HL-60 (cell line): ENCODE results near the gene FAM219A.

ENCODE experiments used
- GABPA ChIP-seq: IDR thresholded peaks from 2 replicates; pipeline ENCODE4 v1.6.1; 2012; ENCODE audit warnings: low read depth
- POLR2AphosphoS5 ChIP-seq: IDR thresholded peaks from 2 replicates; pipeline ENCODE4 v1.6.1; 2012; ENCODE audit warnings: low read depth
- SPI1 ChIP-seq: IDR thresholded peaks from 2 replicates; pipeline ENCODE4 v1.6.1; 2012; ENCODE audit warnings: low read depth, mild to moderate bottlenecking, borderline replicate concordance
- TF ChIP-seq, protein P1 (sequence below): IDR thresholded peaks from one replicate; pipeline ENCODE4 v1.5.1; 2011; ENCODE audit warnings: low read length, control low read depth, inconsistent platforms; ENCODE audit not compliant: insufficient read depth
- TF ChIP-seq, protein P2 (sequence below): IDR thresholded peaks from 2 replicates; pipeline ENCODE4 v1.6.1; 2012; ENCODE audit warnings: low read depth; ENCODE audit not compliant: insufficient replicate concordance

DNA sequence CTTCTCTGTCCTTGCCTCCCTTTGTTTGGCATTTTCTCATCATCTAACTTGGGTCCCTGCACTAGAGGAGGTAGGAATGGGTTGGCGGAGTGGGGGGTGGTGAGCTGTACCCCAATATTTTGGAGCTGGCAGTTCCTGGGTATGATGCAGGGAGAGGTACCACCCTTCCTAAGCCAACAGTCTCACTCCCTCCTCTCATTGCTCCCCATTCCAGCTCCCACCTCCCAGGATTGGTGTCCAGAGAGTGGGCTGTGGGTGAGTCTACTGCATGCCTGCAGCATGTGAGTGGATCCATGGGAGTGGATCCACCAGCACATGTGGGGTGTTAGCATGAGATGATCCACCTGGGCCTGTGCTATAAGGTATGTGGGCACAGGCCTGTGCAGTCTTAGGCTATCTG is 59.5 kb downstream of the FAM219A start:
- TF ChIP-seq, protein P1, sequence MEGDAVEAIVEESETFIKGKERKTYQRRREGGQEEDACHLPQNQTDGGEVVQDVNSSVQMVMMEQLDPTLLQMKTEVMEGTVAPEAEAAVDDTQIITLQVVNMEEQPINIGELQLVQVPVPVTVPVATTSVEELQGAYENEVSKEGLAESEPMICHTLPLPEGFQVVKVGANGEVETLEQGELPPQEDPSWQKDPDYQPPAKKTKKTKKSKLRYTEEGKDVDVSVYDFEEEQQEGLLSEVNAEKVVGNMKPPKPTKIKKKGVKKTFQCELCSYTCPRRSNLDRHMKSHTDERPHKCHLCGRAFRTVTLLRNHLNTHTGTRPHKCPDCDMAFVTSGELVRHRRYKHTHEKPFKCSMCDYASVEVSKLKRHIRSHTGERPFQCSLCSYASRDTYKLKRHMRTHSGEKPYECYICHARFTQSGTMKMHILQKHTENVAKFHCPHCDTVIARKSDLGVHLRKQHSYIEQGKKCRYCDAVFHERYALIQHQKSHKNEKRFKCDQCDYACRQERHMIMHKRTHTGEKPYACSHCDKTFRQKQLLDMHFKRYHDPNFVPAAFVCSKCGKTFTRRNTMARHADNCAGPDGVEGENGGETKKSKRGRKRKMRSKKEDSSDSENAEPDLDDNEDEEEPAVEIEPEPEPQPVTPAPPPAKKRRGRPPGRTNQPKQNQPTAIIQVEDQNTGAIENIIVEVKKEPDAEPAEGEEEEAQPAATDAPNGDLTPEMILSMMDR: no peak
- TF ChIP-seq POLR2AphosphoS5 (no peak), GABPA (no peak), SPI1 (no peak)
- TF ChIP-seq, protein P2, sequence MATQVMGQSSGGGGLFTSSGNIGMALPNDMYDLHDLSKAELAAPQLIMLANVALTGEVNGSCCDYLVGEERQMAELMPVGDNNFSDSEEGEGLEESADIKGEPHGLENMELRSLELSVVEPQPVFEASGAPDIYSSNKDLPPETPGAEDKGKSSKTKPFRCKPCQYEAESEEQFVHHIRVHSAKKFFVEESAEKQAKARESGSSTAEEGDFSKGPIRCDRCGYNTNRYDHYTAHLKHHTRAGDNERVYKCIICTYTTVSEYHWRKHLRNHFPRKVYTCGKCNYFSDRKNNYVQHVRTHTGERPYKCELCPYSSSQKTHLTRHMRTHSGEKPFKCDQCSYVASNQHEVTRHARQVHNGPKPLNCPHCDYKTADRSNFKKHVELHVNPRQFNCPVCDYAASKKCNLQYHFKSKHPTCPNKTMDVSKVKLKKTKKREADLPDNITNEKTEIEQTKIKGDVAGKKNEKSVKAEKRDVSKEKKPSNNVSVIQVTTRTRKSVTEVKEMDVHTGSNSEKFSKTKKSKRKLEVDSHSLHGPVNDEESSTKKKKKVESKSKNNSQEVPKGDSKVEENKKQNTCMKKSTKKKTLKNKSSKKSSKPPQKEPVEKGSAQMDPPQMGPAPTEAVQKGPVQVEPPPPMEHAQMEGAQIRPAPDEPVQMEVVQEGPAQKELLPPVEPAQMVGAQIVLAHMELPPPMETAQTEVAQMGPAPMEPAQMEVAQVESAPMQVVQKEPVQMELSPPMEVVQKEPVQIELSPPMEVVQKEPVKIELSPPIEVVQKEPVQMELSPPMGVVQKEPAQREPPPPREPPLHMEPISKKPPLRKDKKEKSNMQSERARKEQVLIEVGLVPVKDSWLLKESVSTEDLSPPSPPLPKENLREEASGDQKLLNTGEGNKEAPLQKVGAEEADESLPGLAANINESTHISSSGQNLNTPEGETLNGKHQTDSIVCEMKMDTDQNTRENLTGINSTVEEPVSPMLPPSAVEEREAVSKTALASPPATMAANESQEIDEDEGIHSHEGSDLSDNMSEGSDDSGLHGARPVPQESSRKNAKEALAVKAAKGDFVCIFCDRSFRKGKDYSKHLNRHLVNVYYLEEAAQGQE: no peak
